HepG2 (cell line): ENCODE results near the gene P4HB. TPM values are rescaled to one million over a fixed set of nuclear protein-coding genes. Genes with fewer than 3 reads are reported as not detected.

ENCODE experiments used
- ATAC-seq: fragments of 200-7000 bp; cut with Tn5 transposase; 3 replicates; pipeline ENCODE4 v1.9.1; 2020; ENCODE audit warnings: mild to moderate bottlenecking, moderate library complexity
- BruUV-seq: library from RNA; stranded (reverse); fragments of 400-500 nt; replicated peaks from 2 replicates; lab custom pipeline; 2021; lab: Mats Ljungman, UMichigan
- CTCF ChIA-PET: fragments of 300-600 bp; formaldehyde crosslinking; extraction: SDS; loops from one replicate; lab custom pipeline; 2021; ENCODE audit warnings: low total read pairs, inconsistent platforms, low intra/inter-chr PET ratio; lab: Yijun Ruan, JAX
- POLR2A ChIA-PET: fragments of 350-600 bp; sonication (Branson Sonifier 250); formaldehyde crosslinking; loops from one replicate; lab custom pipeline; 2020; ENCODE audit warnings: antibody characterized with exemption, inconsistent platforms; lab: Yijun Ruan, JAX
- DNase-seq: peaks from one replicate; pipeline ENCODE4 v3.0.0-alpha.2; 2015; ENCODE audit warnings: low spot score
- FAIRE-seq: peaks from 3 replicates; lab custom pipeline; 2011; peaks lifted over from hg19 to GRCh38; lab: Jason Lieb, UNC
- H2AFZ ChIP-seq: one replicate; pipeline ENCODE4 v1.6.1; 2011; ENCODE audit warnings: low read length, inconsistent platforms
- H3K27ac ChIP-seq: fragments of 300-600 bp; 3 replicates; pipeline ENCODE4 v1.8.0; 2011; ENCODE audit warnings: mixed run types, mild to moderate bottlenecking, mixed read lengths, low read length, inconsistent platforms; ENCODE audit not compliant: insufficient read depth; ENCODE audit errors: extremely low read length
- H3K27me3 ChIP-seq, 2 experiments: fragments of 200-600 bp in 1 of 2; 2 replicates in 1 of 2; 3 replicates in 1 of 2; pipeline versions ENCODE4 v1.6.0 to v1.8.0; 2011; ENCODE audit warnings: low read length in 2 of 2, mild to moderate bottlenecking in 2 of 2, moderate library complexity in 2 of 2, inconsistent platforms in 1 of 2; ENCODE audit not compliant: insufficient read depth in 2 of 2, control insufficient read depth in 1 of 2
- H3K36me3 ChIP-seq, 2 experiments: fragments of 200-600 bp in 1 of 2; replicated peaks in 1 of 2; 2 replicates in 1 of 2; 3 replicates in 1 of 2; pipeline versions ENCODE4 v1.5.1 to v1.8.0; 2011; ENCODE audit warnings: low read length in 2 of 2, inconsistent platforms in 1 of 2; ENCODE audit not compliant: insufficient read depth in 2 of 2, control insufficient read depth in 1 of 2
- H3K4me1 ChIP-seq: 2 replicates; pipeline ENCODE4 v1.5.1; 2012; ENCODE audit warnings: low read length, inconsistent platforms; ENCODE audit not compliant: insufficient read depth
- H3K4me2 ChIP-seq: 2 replicates; pipeline ENCODE4 v1.6.0; 2011; ENCODE audit warnings: low read depth, low read length, inconsistent platforms
- H3K4me3 ChIP-seq, 3 experiments: fragments of 200-600 bp in 1 of 3; sonication (generic), shearing (Covaris generic) in 1 of 3; replicated peaks in 1 of 3; 2 replicates each; pipeline ENCODE4 v1.5.1; 2011 to 2016; ENCODE audit warnings: low read length in 3 of 3, inconsistent platforms in 2 of 3, low read depth in 2 of 3, mild to moderate bottlenecking in 2 of 3, control low read depth in 1 of 3, mixed read lengths in 1 of 3; ENCODE audit not compliant: insufficient read depth in 1 of 3
- H3K79me2 ChIP-seq: one replicate; pipeline ENCODE4 v1.6.1; 2011; ENCODE audit warnings: low read length, inconsistent platforms; ENCODE audit not compliant: insufficient read depth
- H3K9ac ChIP-seq: 2 replicates; pipeline ENCODE4 v1.6.0; 2011; ENCODE audit warnings: mild to moderate bottlenecking, low read depth, low read length, inconsistent platforms; ENCODE audit not compliant: insufficient read depth
- H3K9me3 ChIP-seq: 2 replicates; pipeline ENCODE4 v1.5.1; 2012; ENCODE audit warnings: mild to moderate bottlenecking, low read length
- H4K20me1 ChIP-seq: 2 replicates; pipeline ENCODE4 v1.6.0; 2011; ENCODE audit warnings: inconsistent platforms, mild to moderate bottlenecking, low read length, moderate library complexity; ENCODE audit not compliant: insufficient read depth
- BRF2 ChIP-seq: sonication (generic); formaldehyde crosslinking; IDR thresholded peaks from 2 replicates; pipeline ENCODE4 v1.8.1; 2022; ENCODE audit warnings: mild to moderate bottlenecking, missing genetic modification reagents
- CAMTA2 ChIP-seq: sonication (generic); formaldehyde crosslinking; IDR thresholded peaks from 2 replicates; pipeline ENCODE4 v1.4.0; 2020; ENCODE audit warnings: mild to moderate bottlenecking, missing genetic modification reagents, borderline replicate concordance
- CBFB ChIP-seq: sonication (generic); formaldehyde crosslinking; IDR thresholded peaks from 2 replicates; pipeline ENCODE4 v1.4.0; 2020; ENCODE audit warnings: missing genetic modification reagents
- EED ChIP-seq: sonication (generic); formaldehyde crosslinking; IDR thresholded peaks from 2 replicates; pipeline ENCODE4 v1.5.0; 2020; ENCODE audit warnings: mild to moderate bottlenecking, missing genetic modification reagents
- HNF4G ChIP-seq, 2 experiments: sonication (generic) in 1 of 2; formaldehyde crosslinking in 1 of 2; IDR thresholded peaks; 2 replicates each; pipeline versions ENCODE4 v1.4.0 to v1.6.1; 2011 to 2020; ENCODE audit warnings: borderline replicate concordance in 2 of 2, low read depth in 2 of 2, mild to moderate bottlenecking in 2 of 2, low read length in 1 of 2, missing genetic modification reagents in 1 of 2, moderate library complexity in 1 of 2
- MAF1 ChIP-seq: sonication (generic); formaldehyde crosslinking; IDR thresholded peaks from 2 replicates; pipeline ENCODE4 v1.5.0; 2020; ENCODE audit warnings: missing genetic modification reagents, borderline replicate concordance
- RERE ChIP-seq: IDR thresholded peaks from 2 replicates; pipeline ENCODE4 v1.6.1; 2016; ENCODE audit warnings: low read depth, missing genetic modification reagents, missing compliant biosample characterization
- SALL1 ChIP-seq: sonication (generic); formaldehyde crosslinking; IDR thresholded peaks from 2 replicates; pipeline ENCODE4 v1.8.0; 2022; ENCODE audit warnings: mild to moderate bottlenecking, missing genetic modification reagents
- SMC3 ChIP-seq: IDR thresholded peaks from 2 replicates; pipeline ENCODE4 v1.6.1; 2011; ENCODE audit warnings: low read length, improper control_type of control experiment
- SRF ChIP-seq: IDR thresholded peaks from 2 replicates; pipeline ENCODE4 v1.6.1; 2011; ENCODE audit warnings: mild to moderate bottlenecking, low read depth, low read length, moderate library complexity
- ZBTB1 ChIP-seq: sonication (generic); formaldehyde crosslinking; IDR thresholded peaks from 2 replicates; pipeline ENCODE4 v1.4.0; 2020; ENCODE audit warnings: missing genetic modification reagents, borderline replicate concordance
- ZNF546 ChIP-seq: sonication (generic); formaldehyde crosslinking; conservative IDR thresholded peaks from 2 replicates; pipeline ENCODE4 v1.8.1; 2023; ENCODE audit warnings: mild to moderate bottlenecking, missing genetic modification reagents
- ZSCAN25 ChIP-seq: sonication (generic); formaldehyde crosslinking; IDR thresholded peaks from 2 replicates; pipeline ENCODE4 v1.8.0; 2022; ENCODE audit warnings: mild to moderate bottlenecking, missing genetic modification reagents
- WGBS: methylation state at CpG from one replicate; pipeline ENCODE4 v1.1.6; 2017; ENCODE audit warnings: low lambda C conversion rate; 5-methylcytosine and 5-hydroxymethylcytosine counted together
- in situ Hi-C: cut with HindIII; loops from 2 replicates; pipeline ENCODE4 v1.10.0; 2017; ENCODE audit warnings: low pct_unique_long_range_greater_than_20kb; ENCODE audit not compliant: extremely low pct_ligation_motif_present
- intact Hi-C: fragments of 100-400 bp; cut with micrococcal nuclease; formaldehyde crosslinking; loops from one replicate; pipeline ENCODE4 v1.10.0; 2022; ENCODE audit not compliant: unreplicated experiment
- polyA plus RNA-seq, 8 experiments: library from polyadenylated mRNA; depleted of rRNA in 3 of 8; stranded (reverse) in 7 of 8; unstranded in 1 of 8; fragments of >200 nt; fragmentation: Illumina TruSeq in 4 of 8; extraction: Trizol in 4 of 8; gene quantifications; 2 replicates each; pipeline versions ENCODE4 v1.2.1 to v1.2.3, GENCODE V29; 2011 to 2016; ENCODE audit warnings: low read depth in 4 of 8, missing spikeins in 1 of 8, mixed read lengths in 1 of 8; ENCODE audit not compliant: insufficient read depth in 1 of 8
- total RNA-seq, 5 experiments: library from RNA; depleted of rRNA; stranded (reverse); fragments of >200 nt; fragmentation: Illumina TruSeq; extraction: Trizol; gene quantifications; 2 replicates each; pipeline ENCODE4 v1.2.3, GENCODE V29; 2016; ENCODE audit warnings: low read depth in 1 of 5
- TF ChIP-seq, protein P1 (sequence below): sonication (generic); formaldehyde crosslinking; IDR thresholded peaks from 2 replicates; pipeline ENCODE4 v1.4.0; 2020; ENCODE audit warnings: missing genetic modification reagents, mild to moderate bottlenecking, borderline replicate concordance

Gene P4HB
- total and polyA plus RNA-seq, 2 of the 13 experiments (the other 11 are each of a cell fraction or from before 2014, with no cell fraction given), result 185 to 782 TPM

DNA sequence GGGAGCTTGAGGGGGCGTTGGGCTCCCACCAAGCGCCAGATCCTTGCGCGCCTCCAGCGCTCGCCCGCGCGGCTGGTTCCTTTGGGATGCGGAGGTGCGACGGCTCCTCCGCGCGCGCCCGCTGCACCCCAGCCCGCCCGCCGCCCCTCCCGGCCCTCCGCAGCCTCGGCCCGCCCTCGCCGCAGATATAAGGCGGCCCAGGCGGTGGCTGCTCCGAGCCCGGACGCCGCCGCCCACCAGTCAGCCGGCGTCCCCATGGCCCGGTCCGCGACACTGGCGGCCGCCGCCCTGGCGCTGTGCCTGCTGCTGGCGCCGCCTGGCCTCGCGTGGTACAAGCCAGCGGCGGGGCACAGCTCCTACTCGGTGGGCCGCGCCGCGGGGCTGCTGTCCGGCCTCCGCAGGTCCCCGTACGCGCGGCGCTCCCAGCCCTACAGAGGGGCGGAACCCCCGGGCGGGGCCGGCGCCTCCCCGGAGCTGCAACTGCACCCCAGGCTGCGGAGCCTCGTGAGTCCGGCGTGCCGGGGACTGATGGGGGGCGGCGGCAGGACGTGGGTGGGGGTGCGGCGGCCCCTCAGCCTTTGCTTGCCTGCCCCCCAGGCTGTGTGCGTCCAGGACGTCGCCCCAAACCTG is 41.8 kb upstream of the P4HB start, which contains the start of gene NPB:
TSS of gene NPB (plus strand) at position 216 of the 630 bp plus-strand sequence. CDS start at position 256, 40 bp downstream.
- 36% methylated on average over 32 of the region's 79 CpGs for WGBS
- 0 out of 2 replicates have a peak, but pooled peaks have one; percentile 4 for TF ChIP-seq EED (CRISPR knock-in tag)
- TF ChIP-seq HNF4G (IDR thresholded peaks at IDR 0.05; ENCODE audit: borderline replicate concordance, low read depth, low read length), result no peak
- TF ChIP-seq HNF4G (CRISPR knock-in tag; IDR thresholded peaks at IDR 0.05; ENCODE audit: borderline replicate concordance, low read depth), result peak; percentile 48; the same call in 1 of the 2 replicates
- TF ChIP-seq SRF, result no peak
- no peak for TF ChIP-seq CAMTA2 (CRISPR knock-in tag)
- TF ChIP-seq RERE, result no peak
- 0 out of 2 replicates have a peak, but pooled peaks have one; percentile 52 for TF ChIP-seq BRF2 (CRISPR knock-in tag)
- peak; percentile 15; the same call in 1 of the 2 replicates for TF ChIP-seq CBFB (CRISPR knock-in tag)
- TF ChIP-seq SALL1 (CRISPR knock-in tag), result peak; percentile 27; the same call in 1 of the 2 replicates
- TF ChIP-seq ZSCAN25 (CRISPR knock-in tag), result no peak; the same call in 1 of the 2 replicates
- TF ChIP-seq ZBTB1 (CRISPR knock-in tag), result peak; percentile 16; the same call in 1 of the 2 replicates
- TF ChIP-seq, protein P1, sequence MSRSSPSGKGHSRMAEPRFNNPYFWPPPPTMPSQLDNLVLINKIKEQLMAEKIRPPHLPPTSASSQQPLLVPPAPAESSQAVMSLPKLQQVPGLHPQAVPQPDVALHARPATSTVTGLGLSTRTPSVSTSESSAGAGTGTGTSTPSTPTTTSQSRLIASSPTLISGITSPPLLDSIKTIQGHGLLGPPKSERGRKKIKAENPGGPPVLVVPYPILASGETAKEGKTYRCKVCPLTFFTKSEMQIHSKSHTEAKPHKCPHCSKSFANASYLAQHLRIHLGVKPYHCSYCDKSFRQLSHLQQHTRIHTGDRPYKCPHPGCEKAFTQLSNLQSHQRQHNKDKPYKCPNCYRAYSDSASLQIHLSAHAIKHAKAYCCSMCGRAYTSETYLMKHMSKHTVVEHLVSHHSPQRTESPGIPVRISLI (CRISPR knock-in tag), result no peak
- TF ChIP-seq ZNF546 (CRISPR knock-in tag), result peak; percentile 84
- TF ChIP-seq SMC3, result no peak
- TF ChIP-seq MAF1 (CRISPR knock-in tag), result 0 out of 2 replicates have a peak, but pooled peaks have one; percentile 53

More for the DNA sequence above, 41.8 kb upstream of the P4HB start, which contains the start of gene NPB:
- Histone ChIP-seq H3K36me3 (peaks cover 36 to 62% of the 10 kb centered on the region in 2 experiments), H3K4me2 (peak within 1 kb of the TSS; percentile 68), H3K4me3 (peak within 1 kb of the TSS; percentile 17 to 65 (median 35); a peak in 4 of 6 replicates), H3K79me2 (no peaks in the 10 kb centered on the region), H3K9me3 (no peaks in the 10 kb centered on the region), H3K4me1 (peaks cover 16% of the 10 kb centered on the region), H4K20me1 (peaks cover 5% of the 10 kb centered on the region; the same call in 1 of the 2 replicates), H2AFZ (no peak within 1 kb of the TSS), H3K9ac (peak within 1 kb of the TSS; percentile 38), H3K27me3 (no peaks in the 10 kb centered on the region), H3K27ac (peak within 1 kb of the TSS; percentile 28)
- DNase-seq, result no peak
- intact Hi-C loops, result no loop called here
- peak; percentile 22 for ATAC-seq
- ChIA-PET CTCF (no interaction called here), POLR2A (interaction anchor here (1.0 to 2.9 kb wide), 7 partner anchors 8 to 120 kb away, joined by 3 to 16 read pairs (median 8); partner anchors contain the start of genes ALYREF, ANAPC11, CENPX and LRRC45)
- FAIRE-seq, result no peak
- in situ Hi-C loops, result no loop called here
- no TSS peak for BruUV-seq
